Dermis microvascular lymphatic vessel endothelial cell (primary cell): Measurements from ENCODE around the gene NTF3. TPM values are rescaled to one million over a fixed set of nuclear protein-coding genes. Genes with fewer than 3 reads are reported as not detected.

Source experiments
- DNase-seq, 2 donors: peaks; one replicate each; pipeline versions ENCODE4 v3.0.0 to v3.0.0-alpha.2; 2010; ENCODE audit warnings: low read depth in 2 of 2
- total RNA-seq: library from RNA; depleted of rRNA; stranded (reverse); fragments of >200 nt; gene quantifications from 2 replicates; pipeline ENCODE4 v1.2.1, GENCODE V29; 2014

Gene NTF3
- not detected in 2 replicates for total RNA-seq

- peak in 1 of 2 donors; percentile 30 for DNase-seq
Observed at GRCh38 chr12:5432011-5432400, at the start of gene NTF3. NTF3 (plus strand) TSS chr12:5432108; CDS start chr12:5432325, 217 bp downstream.

- DNase-seq = no peak
Observed at GRCh38 chr12:5384015-5384414, 47.9 kb upstream of the NTF3 start.

- no peak for DNase-seq
Observed at GRCh38 chr12:5388581-5389535, 43.0 kb upstream of the NTF3 start.

GRCh38 chr12:5390174-5390799 is 41.6 kb upstream of the NTF3 start:
- DNase-seq = no peak

GRCh38 chr12:5391653-5392052 is 40.3 kb upstream of the NTF3 start:
- no peak for DNase-seq

- DNase-seq = no peak
Observed at GRCh38 chr12:5392961-5393360, 38.9 kb upstream of the NTF3 start.

GRCh38 chr12:5395443-5396271 is 36.3 kb upstream of the NTF3 start:
- no peak for DNase-seq

GRCh38 chr12:5396541-5396940 is 35.4 kb upstream of the NTF3 start:
- DNase-seq = no peak

GRCh38 chr12:5399266-5399665 is 32.6 kb upstream of the NTF3 start:
- DNase-seq = no peak

- no peak for DNase-seq
Observed at GRCh38 chr12:5402009-5402935, 29.6 kb upstream of the NTF3 start.

GRCh38 chr12:5403411-5403810 is 28.5 kb upstream of the NTF3 start:
- no peak for DNase-seq

GRCh38 chr12:5407034-5407856 is 24.7 kb upstream of the NTF3 start:
- DNase-seq = no peak

GRCh38 chr12:5409619-5410018 is 22.3 kb upstream of the NTF3 start:
- DNase-seq = no peak

GRCh38 chr12:5416571-5416970 is 15.3 kb upstream of the NTF3 start:
- DNase-seq = no peak

GRCh38 chr12:5417500-5417899 is 14.4 kb upstream of the NTF3 start:
- DNase-seq = no peak

- peak; percentile 35 to 43 for DNase-seq
Observed at GRCh38 chr12:5428332-5429221, 3.3 kb upstream of the NTF3 start.

- no peak for DNase-seq
Observed at GRCh38 chr12:5429741-5430557, 2.0 kb upstream of the NTF3 start.
